Activated CD4-positive, CD25-positive, alpha-beta regulatory T cell treated with anti-CD3 and anti-CD28 coated beads, Interleukin-2, amount 50 U/mL, for 16 hours (primary cell): Measurements from ENCODE around the gene SULT6B1.
"Not testable (repeated sequence)": the region's sequence is repeated elsewhere in the genome, so short reads cannot be mapped to it uniquely, and the experiment has no call there.

Source experiments
- DNase-seq: peaks from one replicate; pipeline ENCODE4 v3.0.0-alpha.2; 2020; ENCODE audit warnings: low read depth, low spot score

SULT6B1 gene

DNA sequence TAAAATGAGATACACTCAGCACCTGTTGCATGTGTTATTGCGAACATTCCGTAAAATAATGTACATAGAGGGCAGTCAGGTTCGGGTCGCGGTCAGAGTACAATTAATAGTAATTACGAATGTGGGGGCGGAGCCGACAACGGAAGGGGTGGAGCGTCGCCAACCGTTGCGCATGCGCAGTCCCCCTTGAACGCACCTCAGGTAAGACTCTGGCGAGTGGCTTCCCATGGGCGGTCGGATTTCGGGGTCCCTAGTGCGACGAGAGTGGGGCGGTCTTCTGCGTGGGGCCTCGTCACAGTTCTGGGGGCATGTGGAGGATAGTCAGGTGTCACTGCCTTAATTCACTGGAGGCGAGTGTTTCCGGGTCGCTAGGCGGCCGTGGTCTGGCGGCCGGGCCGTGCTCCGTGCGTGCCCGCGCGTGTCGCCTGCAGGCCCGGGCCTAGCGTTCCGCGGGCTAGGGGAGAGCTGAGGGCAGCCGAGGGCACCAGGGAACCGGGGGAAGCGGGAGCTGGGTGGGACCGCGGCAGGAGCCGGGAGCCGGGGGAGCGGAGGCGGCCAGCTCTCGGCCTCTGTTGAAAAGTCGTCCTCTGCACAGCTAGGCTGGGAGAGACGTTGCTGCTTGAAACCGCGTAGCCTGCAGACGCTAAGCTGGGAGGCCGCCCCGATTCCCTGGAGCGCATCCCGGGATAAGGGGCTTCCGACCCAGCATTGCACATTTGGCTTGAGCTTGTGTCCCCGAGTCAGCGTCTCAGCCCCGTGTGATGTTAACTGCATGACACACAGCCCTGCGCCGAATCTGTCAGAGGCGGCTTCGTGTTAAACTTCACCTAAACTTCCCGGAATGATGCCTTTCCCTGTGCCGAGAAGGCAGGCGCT lies 8.1 kb upstream of the SULT6B1 start, which contains the start of gene CEBPZOS:
TSS of gene CEBPZOS (plus strand) at position 177 of the 876 bp plus-strand sequence. CDS start 3,209 bp downstream, outside the sequence.
- DNase-seq: peak; percentile 77

DNA sequence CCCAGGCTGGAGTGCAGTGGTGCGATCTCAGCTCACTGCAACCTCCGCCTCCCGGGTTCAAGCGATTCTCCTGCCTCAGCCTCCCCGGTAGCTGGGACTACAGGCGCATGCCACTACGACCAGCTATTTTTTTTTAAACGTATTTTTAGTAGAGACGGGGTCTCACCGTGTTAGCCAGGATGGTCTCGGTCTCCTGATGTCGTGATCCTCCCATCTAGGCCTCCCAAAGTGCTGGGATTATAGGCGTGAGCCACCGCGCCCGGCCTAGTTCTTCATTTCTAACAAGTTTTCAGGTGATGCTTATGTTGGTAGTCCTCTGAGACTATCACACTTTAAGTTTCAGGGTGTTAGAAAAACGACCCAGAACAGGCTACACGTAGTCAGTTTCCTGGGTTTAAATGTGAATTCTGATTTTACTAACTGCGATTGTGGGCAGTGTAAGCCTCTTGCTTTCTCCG lies 7.4 kb upstream of the SULT6B1 start:
- not testable (repeated sequence) for DNase-seq

DNA sequence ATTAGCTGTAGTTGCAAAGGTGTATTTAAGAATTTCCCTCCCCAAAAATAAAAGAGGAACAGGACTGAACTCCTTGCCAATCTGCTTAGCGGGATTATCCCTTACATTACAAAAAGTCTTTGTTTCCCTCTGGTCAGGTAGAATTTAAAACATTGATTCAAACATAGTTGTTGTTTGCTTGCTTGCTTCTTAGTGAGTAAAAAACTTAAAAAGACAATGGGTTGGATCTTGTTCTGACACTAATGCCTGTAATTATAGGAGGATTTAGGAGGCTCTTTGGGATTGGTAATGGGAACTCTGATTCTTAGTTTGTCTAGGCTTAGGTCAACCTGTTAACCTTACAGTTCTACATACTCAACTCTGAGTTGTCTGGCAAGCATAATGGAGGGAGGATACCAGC lies 4.1 kb upstream of the SULT6B1 start:
- no peak for DNase-seq

DNA sequence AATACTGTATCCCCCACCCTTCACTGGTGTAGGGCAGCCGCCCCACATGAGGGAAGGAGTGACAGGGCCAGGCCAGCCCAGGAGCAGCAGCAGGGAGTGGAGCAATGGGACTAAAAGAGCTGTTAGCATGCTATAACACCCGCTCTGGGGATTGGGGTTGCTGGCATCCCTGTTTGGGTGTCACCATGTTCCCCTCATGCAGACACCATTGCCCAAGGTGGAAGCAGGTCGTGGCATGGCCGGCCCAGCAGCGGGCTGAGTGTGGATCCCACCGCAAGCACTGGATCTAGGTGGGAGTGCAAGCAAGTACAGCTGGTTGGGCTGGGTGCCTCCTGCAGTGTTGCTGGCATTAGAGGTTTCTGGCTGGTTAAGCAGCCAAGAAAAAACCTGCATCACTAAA lies 3.3 kb upstream of the SULT6B1 start:
- no peak for DNase-seq

DNA sequence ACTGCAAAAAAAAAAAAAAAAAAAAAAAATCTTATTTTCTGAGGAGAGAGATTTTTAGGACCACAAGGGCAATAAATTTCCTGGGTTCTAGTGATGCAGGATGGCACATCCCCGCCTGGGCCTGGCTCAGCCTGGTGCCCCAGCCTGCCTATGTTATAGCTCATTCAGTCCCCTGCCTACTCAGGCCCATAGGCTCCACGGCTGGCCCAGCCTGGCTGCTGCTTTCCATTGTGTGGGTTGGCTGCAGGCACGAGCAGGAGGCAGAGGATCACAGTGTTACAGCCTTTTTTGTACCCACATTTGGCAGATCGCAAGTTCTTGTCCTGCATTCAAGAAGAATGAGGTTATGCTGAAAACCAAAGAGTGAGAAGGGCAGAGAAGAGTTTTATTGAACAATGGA lies 2.8 kb upstream of the SULT6B1 start:
- no peak for DNase-seq

DNA sequence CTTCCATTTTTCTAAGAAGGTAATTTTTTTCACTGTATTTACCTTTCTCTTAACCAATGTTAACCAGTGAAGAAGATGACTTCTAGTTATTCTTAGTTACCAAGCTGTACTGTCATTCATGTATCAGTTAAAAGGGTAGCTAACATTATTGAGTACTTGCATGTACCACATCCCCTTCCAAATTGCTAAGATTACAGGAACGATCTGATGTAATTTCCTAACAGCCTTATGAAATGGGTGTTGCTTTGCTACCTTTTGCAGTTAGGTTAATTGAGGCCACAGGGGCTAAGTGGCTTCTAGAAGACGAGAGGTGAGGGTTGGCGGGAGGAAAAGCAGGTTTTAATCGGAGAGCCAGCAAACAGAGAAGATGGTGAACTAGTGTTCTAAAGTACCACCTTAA lies 1.8 kb upstream of the SULT6B1 start:
- DNase-seq: no peak

DNA sequence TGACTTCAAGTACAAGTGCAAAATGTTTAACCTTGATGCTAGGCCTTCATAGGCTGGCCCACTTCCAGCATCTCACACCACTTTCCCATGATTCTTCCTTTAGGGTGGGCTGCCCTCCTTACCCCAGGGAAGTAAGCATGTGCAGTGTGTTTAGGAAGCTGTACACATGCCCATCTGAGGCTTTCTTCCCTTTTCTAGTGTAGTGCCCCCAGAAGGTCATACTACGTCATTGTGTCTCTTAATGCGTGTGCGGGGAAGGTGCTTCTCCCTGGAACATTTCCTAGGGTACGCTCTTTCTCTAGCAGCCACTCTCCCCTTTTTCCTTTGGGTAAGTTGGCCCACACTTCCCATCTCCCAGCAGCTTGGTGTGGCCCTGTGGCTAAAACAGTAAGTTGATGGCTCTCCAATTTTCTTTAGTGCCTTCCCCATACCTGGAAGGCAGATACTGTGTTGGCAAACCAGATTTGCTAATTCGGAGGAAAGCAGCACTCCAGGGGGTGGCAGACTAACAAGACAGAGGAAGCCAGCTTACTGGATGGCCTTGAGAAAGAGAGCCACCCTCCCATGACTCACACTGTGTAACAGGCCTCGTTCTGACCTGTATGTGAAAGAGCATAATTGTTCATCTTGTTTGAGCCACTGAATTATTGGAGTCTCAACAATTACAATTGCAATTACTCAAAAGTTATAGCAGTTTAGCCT lies 1.1 kb upstream of the SULT6B1 start:
- no peak for DNase-seq

DNA sequence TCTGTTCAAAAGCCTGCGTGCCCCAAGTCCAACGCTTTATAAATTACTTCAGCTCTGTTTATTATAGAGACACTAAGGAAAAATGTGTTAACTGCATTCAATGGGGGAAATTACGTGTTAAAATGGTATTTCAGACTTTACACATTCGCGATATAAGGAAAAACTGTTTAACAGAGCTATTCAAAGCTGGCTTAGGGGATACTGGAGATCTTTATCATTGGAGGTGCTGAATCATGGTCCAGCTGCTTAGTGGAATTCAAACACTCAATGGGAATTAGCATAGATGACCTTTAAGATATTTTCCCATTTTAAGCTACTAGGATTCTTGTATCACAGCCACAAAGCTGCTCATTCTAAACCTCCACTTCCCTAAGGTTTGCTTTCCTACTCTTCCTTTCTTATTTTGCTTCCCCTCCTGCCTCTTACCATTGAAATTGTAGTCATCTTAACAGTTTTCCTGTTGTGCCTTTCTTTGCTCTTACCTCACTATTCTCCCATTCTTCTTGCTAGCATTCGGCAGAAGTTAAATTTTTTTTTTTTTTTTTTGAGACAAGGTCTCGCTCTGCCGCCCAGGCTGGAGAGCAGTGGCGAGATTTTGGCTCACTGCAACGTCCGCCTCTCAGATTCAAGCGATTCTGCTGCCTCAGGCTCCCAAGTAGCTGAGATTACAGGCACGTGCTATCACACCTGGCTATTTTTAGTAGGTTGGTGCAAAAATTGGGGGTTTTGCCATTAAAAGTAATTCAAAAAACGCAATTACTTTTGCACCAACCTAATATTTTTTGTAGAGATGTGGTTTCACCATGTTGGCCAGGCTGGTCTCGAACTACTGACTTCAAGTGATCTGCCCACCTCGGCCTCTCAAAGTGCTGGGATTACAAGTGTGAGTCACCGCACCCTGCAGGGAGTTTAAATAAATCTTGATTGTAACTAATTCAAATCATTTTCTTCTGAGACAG lies 6.5 kb downstream of the SULT6B1 start:
- DNase-seq: no peak

DNA sequence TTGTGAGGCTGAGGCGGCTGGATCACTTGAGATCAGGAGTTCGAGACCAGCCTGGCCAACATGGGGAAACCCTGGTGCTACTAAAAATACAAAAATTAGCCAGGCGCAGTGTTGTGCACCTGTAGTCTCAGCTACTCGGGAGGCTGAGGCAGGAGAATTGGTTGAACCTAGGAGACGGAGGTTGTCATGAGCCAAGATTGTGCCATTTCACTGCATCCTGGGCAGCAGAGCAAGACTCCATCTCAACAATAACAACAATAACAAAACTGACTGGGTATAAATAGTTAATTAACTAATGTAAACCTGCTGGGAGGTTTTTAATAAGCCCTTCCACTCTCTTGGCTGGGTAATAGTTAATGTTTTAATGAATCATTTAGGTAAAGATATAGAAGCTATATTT lies 7.8 kb downstream of the SULT6B1 start:
- DNase-seq: no peak

DNA sequence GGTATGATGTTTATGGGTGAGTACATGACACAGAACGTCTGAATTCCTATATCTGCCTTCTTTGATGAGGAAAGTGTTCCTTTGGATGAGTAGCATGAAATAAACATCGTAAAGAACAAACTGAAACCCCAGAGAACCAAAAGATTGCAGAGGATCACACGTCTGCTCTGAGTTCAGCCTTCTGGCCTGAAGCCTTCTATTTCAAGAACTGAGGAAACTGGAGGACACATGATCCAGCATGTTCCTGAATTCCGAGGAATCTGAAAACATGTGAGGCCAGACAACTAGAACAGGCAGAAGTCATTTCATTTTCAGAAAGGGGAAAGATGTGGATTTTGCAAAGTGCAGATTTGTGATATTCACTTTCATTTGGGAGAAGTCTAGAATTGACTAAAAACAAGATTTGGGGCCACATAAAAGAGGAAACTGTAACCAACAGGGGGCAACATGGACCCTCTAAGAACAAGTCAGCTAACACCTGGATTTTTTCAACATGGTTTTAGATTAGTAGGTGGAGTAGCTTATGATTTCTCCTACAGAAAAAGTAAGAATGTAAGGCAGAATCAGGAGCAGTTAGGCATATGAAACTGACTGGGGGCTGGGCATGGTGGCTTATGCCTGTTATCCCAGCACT lies 8.3 kb downstream of the SULT6B1 start:
- DNase-seq: no peak

DNA sequence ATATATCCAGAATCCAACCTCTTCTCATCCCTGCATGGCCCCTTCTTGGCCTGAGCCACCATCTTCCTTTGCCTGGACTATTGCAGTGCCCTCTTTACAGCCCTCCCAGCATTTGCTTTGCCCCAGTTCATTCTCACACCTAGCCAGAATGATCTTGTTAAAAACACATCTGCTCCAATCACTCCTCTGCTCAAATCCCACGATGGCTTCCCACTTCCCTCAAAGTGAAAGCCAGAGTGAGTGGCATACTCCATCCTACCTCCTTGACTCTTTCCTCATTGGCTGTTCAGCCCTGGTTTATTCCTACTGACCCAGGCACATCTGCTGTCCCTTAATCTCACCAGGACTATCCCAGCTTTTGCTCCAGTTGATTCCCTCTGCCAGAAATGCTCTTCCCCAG lies 14.7 kb downstream of the SULT6B1 start:
- no peak for DNase-seq

DNA sequence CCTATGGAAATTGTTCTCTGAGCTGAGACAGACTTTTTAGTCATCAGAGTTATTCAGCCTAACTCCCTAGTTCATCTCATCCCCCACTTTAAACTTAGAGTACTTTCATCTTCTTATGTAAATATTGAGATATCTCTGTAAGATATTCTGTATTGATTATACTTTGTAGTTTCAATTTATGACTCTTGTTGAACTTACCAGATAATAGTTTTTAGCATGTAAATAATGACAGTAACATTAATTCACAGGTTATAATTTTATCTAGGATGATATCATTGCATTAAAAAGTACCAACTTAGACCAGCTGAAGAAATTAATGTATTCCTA lies 16.9 kb downstream of the SULT6B1 start:
- DNase-seq: no peak

DNA sequence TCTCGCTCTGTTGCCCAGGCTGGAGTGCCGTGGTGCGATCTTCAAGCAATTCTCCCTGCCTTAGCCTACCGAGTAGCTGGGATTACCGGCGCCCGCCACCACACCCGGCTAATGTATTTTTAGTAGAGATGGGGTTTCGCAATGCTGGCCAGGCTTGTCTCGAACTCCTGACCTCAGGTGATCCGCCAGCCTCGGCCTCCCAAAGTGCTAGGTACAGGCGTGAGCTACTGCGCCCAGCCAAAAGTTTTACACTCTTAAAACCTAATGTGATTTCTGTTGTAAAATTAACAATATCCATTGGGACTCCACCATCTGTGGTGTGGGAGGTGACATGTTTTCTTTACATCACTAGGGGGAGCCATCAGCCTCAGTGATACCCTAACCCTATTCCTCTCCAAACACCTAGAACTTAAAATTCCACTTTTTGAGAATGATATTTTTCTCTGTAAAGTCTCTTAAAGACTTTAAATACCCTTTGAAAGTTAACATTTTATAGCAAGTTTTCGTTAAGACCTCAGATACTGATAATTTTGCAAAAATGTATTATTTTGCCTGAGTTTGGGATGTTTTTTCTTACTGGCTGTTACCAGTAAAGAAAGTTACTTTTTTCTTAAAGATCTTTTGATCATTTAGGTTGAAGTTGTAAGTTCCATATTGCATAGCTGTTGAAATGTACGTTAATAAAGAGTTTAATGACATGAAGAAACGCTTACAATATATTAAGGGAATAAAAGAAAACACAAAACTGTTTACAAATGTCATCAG lies 20.1 kb downstream of the SULT6B1 start:
- no peak for DNase-seq

DNA sequence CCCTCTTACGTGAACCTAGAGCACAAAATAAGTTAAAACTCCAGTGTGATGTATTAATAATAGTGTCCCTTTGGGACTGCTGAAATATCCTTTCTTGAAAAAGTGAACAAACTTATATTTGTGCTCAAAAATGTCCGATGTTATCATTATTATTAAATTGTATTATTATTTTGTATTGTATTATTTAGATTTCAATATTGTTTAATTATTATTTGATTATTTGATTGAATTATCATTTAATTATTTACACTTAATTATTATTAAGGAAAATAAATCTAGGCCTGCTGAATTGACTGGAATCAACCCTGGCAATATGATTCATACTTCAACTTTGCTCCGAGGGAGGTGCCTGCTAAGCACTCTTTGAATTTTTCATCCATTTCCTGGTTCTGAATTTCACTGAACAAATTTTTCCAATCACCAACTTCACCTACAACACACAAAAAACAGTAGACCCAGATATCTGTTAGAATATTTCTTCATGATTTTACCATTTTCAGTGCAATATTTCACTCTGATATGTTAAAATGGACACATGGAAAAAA lies 20.8 kb downstream of the SULT6B1 start:
- no peak for DNase-seq

DNA sequence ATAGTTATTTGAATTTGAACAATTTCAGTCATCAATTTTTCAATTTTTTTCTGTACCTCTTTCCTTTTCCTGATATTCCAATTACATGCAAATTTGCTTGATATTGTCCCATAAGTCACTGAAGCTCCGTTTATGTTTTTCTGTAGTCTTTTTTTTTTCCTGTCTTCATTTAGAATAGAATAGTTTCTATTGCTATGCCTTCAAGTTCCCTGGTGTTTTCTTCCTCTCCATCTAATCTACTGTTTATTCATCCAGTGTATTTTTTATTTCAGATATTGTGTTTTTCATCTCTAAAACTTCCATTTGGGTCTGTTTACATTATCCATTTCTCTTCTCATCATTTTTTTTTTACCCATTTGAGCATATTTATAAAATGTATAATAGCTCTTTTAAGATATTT lies 23.7 kb downstream of the SULT6B1 start:
- no peak for DNase-seq

DNA sequence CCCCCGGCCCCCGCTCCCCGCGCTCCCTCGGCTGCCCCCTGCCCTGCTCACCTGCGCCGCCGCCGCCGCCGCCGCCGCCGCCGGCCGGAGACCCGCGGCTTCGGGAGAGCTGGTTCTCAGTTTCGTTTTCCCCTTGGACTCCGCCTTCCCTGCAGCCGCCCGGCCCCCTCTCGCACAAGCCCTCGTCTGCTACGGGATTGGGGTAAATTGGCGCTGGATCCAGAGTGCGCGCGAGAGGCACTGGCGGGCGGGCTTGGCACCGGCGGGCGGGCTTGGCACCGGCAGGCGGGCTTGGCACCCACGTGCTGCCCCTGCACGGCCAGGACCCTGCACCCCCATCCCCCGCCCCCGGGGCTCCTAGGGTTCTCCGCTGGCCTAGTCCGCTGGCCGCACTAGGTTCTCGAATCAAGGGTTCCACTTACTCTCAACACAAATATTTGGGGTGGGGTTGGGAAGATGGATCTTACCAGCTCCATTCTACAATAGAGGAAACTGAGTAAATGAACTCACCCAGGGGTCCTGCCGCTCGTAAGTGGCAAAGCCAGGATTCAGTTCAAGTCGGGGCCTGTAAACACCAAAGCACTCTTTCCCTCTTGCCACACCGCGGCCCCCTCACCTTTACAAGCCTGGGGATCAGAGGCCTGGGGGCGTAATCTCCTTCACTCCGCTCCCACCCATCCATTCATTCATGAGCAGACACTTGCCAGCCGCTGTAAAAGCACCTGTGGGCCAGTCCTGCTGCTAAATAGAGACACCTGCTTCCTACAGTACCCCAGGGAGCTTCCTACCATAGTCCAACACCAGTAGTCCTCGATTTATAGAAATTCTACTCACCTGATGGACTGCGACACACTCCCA lies 31.4 kb downstream of the SULT6B1 start, which contains the start of gene EIF2AK2:
TSS of gene EIF2AK2 (minus strand) at position 124 of the 858 bp plus-strand sequence. CDS start 9,174 bp downstream, outside the sequence.
- DNase-seq: peak; percentile 51

DNA sequence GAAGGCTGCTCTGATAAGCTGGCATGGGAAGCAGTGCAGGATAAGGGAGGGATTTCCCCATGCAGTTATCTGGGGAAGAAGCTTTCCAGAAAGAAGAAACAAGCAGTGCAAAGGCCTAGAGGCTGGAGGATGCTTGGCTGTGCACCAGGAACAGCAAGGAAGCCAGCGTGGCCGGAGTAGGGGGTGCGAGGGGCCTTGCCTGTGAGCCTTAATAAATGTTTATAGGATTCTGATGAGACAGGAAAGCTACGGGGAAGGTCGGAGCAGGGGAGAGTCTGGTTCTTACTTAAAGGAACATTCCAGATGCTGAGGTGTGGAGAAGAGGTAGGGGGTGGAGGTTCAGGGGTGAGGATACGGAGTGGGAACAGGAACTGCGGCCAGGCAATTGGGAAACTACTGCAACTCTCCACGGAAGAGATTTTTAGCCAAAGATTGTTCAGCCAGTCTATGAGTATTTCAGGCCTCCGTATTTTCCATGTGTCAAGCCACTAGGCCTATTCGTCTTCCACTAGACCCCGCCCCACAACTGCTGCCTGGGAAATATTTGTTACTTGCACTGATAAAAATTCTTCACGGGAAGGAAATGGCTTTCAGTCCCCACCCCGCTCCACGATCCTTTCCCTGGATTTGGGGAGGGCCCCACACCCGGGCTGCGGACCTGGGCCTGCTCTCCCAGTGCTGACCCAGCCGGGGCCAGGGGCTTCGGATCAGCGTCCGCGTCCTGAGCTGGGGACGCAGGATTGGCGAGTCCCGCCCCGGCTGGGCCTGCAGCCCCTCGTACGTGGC lies 32.2 kb downstream of the SULT6B1 start:
- no peak for DNase-seq

DNA sequence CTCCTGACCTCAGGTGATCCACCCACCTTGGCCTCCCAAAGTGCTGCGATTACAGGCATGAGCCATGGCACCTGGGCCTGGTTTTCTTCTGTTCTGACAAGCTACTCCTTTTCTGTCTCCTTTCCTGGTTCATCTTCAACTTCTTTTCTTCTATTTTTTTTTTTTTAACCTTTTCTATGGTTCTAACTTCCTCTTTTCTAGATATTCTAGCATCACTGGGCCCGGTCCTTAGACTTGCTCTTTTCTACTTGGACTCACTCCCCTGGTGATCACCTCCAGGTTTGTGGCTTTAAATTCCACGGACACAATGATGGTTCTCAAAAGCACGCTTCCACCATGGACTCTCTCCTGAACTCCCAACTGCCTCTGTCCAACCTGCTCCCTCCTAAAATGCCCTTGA lies 33.7 kb downstream of the SULT6B1 start:
- no peak for DNase-seq
